ENCODE data around the gene LRPAP1.

DNA sequence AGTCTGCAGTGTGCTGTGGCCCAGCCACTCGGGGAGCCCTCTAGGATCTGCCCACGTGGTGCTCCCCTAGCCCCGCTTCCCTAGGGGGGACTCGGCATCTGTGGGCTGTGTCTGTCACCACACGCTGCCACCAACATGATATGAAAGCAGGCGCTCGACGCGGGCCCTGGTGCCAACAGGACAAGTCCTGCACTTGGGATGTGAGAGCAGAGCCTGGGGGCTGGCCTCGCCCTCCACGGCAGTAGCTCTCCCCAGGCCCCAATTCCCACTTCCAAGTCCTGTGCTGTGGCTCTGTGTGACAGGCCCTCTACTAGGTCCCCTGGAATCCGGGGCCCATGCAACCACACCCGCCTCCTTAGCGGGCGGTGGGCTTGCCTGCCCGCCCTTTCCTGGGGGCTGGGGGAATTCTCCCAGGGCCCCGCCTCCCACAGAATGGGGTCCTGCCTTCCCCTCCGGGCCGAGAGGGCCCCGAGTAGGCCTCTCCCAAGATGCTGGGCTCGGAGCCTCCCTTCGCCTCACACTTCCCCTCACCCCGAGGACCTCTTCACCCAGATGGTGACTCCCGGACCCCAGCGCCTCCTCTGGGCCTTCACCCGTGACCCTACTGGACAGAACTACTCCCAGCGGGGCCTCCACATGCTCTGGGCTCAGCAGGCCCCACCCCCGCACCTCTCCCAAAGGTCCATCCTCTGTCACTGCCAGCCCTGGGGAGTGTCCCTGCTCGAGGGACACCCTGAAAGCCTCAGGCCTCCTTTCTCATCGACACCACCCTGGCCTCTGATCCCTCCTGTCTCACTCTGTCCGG lies 11.2 kb downstream of the LRPAP1 start:
- TF ChIP-seq POLR2A (IDR thresholded peaks at IDR 0.05; ENCODE audit: low read length) (no peak), GATA1 (IDR thresholded peaks at IDR 0.05; ENCODE audit: low read depth, low read length) (no peak)
